HCT116 (cell line): Measurements from ENCODE around the gene PCDH9. TPM values are rescaled to one million over a fixed set of nuclear protein-coding genes. Genes with fewer than 3 reads are reported as not detected.

Source experiments
- ATAC-seq: fragments of 200-7000 bp; cut with Tn5 transposase; 2 replicates; pipeline ENCODE4 v1.9.1; 2020; ENCODE audit warnings: mild to moderate bottlenecking, moderate library complexity
- BruUV-seq: library from RNA; stranded (reverse); fragments of 400-500 nt; replicated peaks from 2 replicates; lab custom pipeline; 2021; lab: Mats Ljungman, UMichigan
- CTCF ChIA-PET: fragments of 300-600 bp; sonication (Branson Sonifier 250); formaldehyde crosslinking; loops from one replicate; lab custom pipeline; 2021; ENCODE audit warnings: antibody characterized with exemption; lab: Charles Lee
- POLR2A ChIA-PET: fragments of 300-600, 350-600 bp; sonication (Branson Sonifier 250); formaldehyde crosslinking; loops from one replicate; lab custom pipeline; 2021; ENCODE audit warnings: antibody characterized with exemption; lab: Charles Lee
- RAD21 ChIA-PET, 2 experiments: fragments of 300-600 bp; sonication (Branson Sonifier 250); formaldehyde crosslinking; loops; one replicate each; lab custom pipeline; 2023; ENCODE audit warnings: low total read pairs in 2 of 2; ENCODE audit not compliant: uncharacterized antibody in 2 of 2, unreplicated experiment in 2 of 2, low non-redundant PET in 1 of 2; lab: Charles Lee
- DNase-seq: peaks from one replicate; pipeline ENCODE4 v3.0.0-alpha.2; 2010; ENCODE audit warnings: low read depth, low spot score
- H2AFZ ChIP-seq: fragments of 200-600 bp; shearing (Covaris generic), sonication (generic); 2 replicates; pipeline ENCODE4 v1.6.1; 2017; ENCODE audit warnings: low read depth, mixed run types, mixed read lengths, antibody characterized with exemption, low read length; ENCODE audit not compliant: poor library complexity, severe bottlenecking
- H3K27ac ChIP-seq: 2 replicates; pipeline ENCODE4 v1.5.1; 2012; ENCODE audit warnings: low read depth, low read length
- H3K27me3 ChIP-seq: fragments of 200-600 bp; sonication (generic); 2 replicates; pipeline ENCODE4 v1.6.1; 2016; ENCODE audit warnings: mixed run types, low read length, mixed read lengths; ENCODE audit not compliant: insufficient read depth
- H3K36me3 ChIP-seq, 2 experiments: fragments of 200-500 bp in 1 of 2; fragments of 200-600 bp in 1 of 2; sonication (Bioruptor generic) in 1 of 2; sonication (generic) in 1 of 2; 2 replicates each; pipeline versions ENCODE4 v1.5.1 to v1.6.1; 2014 to 2016; ENCODE audit warnings: low read length in 2 of 2, inconsistent platforms in 1 of 2, mixed read lengths in 1 of 2, mixed run types in 1 of 2; ENCODE audit not compliant: insufficient read depth in 2 of 2, control insufficient read depth in 1 of 2
- H3K4me1 ChIP-seq, 2 experiments: fragments of 200-600 bp in 1 of 2; sonication (generic) in 1 of 2; 2 replicates each; pipeline versions ENCODE4 v1.5.1 to v1.6.1; 2012 to 2017; ENCODE audit warnings: low read length in 2 of 2, inconsistent platforms in 1 of 2, mild to moderate bottlenecking in 1 of 2, mixed read lengths in 1 of 2, mixed run types in 1 of 2, moderate library complexity in 1 of 2; ENCODE audit not compliant: insufficient read depth in 2 of 2, control insufficient read depth in 1 of 2
- H3K4me2 ChIP-seq: fragments of 200-600 bp; sonication (generic); 2 replicates; pipeline ENCODE4 v1.6.1; 2017; ENCODE audit warnings: mixed run types, low read length, mixed read lengths
- H3K4me3 ChIP-seq, 2 experiments: fragments of 200-600 bp in 1 of 2; sonication (generic) in 1 of 2; replicated peaks in 1 of 2; 2 replicates each; pipeline ENCODE4 v1.5.1; 2011 to 2016; ENCODE audit warnings: low read length in 2 of 2, control low read depth in 1 of 2, low read depth in 1 of 2, mild to moderate bottlenecking in 1 of 2, mixed read lengths in 1 of 2, mixed run types in 1 of 2
- H3K79me2 ChIP-seq: fragments of 200-600 bp; sonication (generic); 2 replicates; pipeline ENCODE4 v1.6.1; 2017; ENCODE audit warnings: mild to moderate bottlenecking, mixed run types, low read length, moderate library complexity, mixed read lengths; ENCODE audit not compliant: insufficient read depth
- H3K9ac ChIP-seq: fragments of 200-600 bp; sonication (generic); 2 replicates; pipeline ENCODE4 v1.6.1; 2016; ENCODE audit warnings: low read length, mixed read lengths
- H3K9me2 ChIP-seq: fragments of 200-600 bp; sonication (generic), shearing (Covaris generic); 2 replicates; pipeline ENCODE4 v1.6.1; 2017; ENCODE audit warnings: mixed run types, mild to moderate bottlenecking, moderate library complexity; ENCODE audit not compliant: insufficient read depth
- H3K9me3 ChIP-seq, 2 experiments: fragments of 200-500 bp in 1 of 2; fragments of 200-600 bp in 1 of 2; sonication (Bioruptor generic) in 1 of 2; sonication (generic) in 1 of 2; 2 replicates each; pipeline ENCODE4 v1.6.1; 2014 to 2017; ENCODE audit warnings: low read length in 2 of 2, mixed read lengths in 2 of 2, inconsistent platforms in 1 of 2, low read depth in 1 of 2, mild to moderate bottlenecking in 1 of 2, mixed run types in 1 of 2, moderate library complexity in 1 of 2; ENCODE audit not compliant: control insufficient read depth in 1 of 2, insufficient read depth in 1 of 2
- H4K20me1 ChIP-seq: fragments of 200-600 bp; sonication (generic), shearing (Covaris generic); 2 replicates; pipeline ENCODE4 v1.6.1; 2017; ENCODE audit warnings: mixed run types, mild to moderate bottlenecking, moderate library complexity; ENCODE audit not compliant: insufficient read depth
- CEBPB ChIP-seq: IDR thresholded peaks from 2 replicates; pipeline ENCODE4 v1.6.1; 2012; ENCODE audit warnings: low read depth
- ELF1 ChIP-seq: IDR thresholded peaks from 2 replicates; pipeline ENCODE4 v1.6.1; 2012; ENCODE audit warnings: low read depth, borderline replicate concordance
- EZH2 ChIP-seq: fragments of 200-600 bp; sonication (generic); IDR thresholded peaks from 2 replicates; pipeline ENCODE4 v1.6.1; 2017; ENCODE audit warnings: antibody characterized with exemption, mixed run types
- EZH2phosphoT487 ChIP-seq: fragments of 200-600 bp; IDR thresholded peaks from 2 replicates; pipeline ENCODE4 v1.6.1; 2018; ENCODE audit warnings: antibody characterized with exemption, borderline replicate concordance
- FOSL1 ChIP-seq: IDR thresholded peaks from 2 replicates; pipeline ENCODE4 v1.6.1; 2012; ENCODE audit warnings: low read depth
- JUND ChIP-seq: IDR thresholded peaks from 2 replicates; pipeline ENCODE4 v1.6.1; 2012
- POLR2A ChIP-seq: IDR thresholded peaks from 2 replicates; pipeline ENCODE4 v1.7.0; 2011; ENCODE audit warnings: borderline replicate concordance; ENCODE audit not compliant: insufficient read depth, insufficient read length; ENCODE audit errors: extremely low read depth
- POLR2AphosphoS5 ChIP-seq: IDR thresholded peaks from 2 replicates; pipeline ENCODE4 v1.6.1; 2011; ENCODE audit warnings: mild to moderate bottlenecking, low read depth, low read length, moderate library complexity
- SIN3A ChIP-seq: IDR thresholded peaks from 2 replicates; pipeline ENCODE4 v1.6.1; 2012; ENCODE audit warnings: low read depth
- SP1 ChIP-seq: IDR thresholded peaks from 2 replicates; pipeline ENCODE4 v1.6.1; 2012; ENCODE audit warnings: low read depth
- YY1 ChIP-seq: IDR thresholded peaks from 2 replicates; pipeline ENCODE4 v1.6.1; 2011; ENCODE audit warnings: low read length, low read depth, moderate library complexity, mild to moderate bottlenecking; ENCODE audit not compliant: insufficient replicate concordance; ENCODE audit errors: extremely low read depth
- ZFX ChIP-seq: fragments of 450-650 bp; IDR thresholded peaks from 2 replicates; pipeline ENCODE4 v1.6.1; 2017
- ZNF274 ChIP-seq: fragments of 200-500 bp; sonication (Bioruptor generic); IDR thresholded peaks from 2 replicates; pipeline ENCODE4 v1.6.1; 2014; ENCODE audit warnings: mild to moderate bottlenecking, low read depth, low read length, inconsistent platforms
- intact Hi-C: fragments of 100-400 bp; cut with micrococcal nuclease; formaldehyde crosslinking; loops from 2 replicates; pipeline ENCODE4 v1.10.0; 2022
- total RNA-seq: library from RNA; stranded (reverse); gene quantifications from one replicate; pipeline ENCODE4 v1.2.1, GENCODE V29; 2021; ENCODE audit not compliant: unreplicated experiment
- TF ChIP-seq, protein P1 (sequence below): IDR thresholded peaks from 2 replicates; pipeline ENCODE4 v1.6.1; 2012
- TF ChIP-seq, protein P2 (sequence below): IDR thresholded peaks from 2 replicates; pipeline ENCODE4 v1.6.1; 2011; ENCODE audit warnings: mild to moderate bottlenecking, low read length, moderate library complexity; ENCODE audit not compliant: insufficient replicate concordance; ENCODE audit errors: extremely low read depth
- TF ChIP-seq, protein P3 (sequence below): IDR thresholded peaks from 2 replicates; pipeline ENCODE4 v1.6.1; 2012

PCDH9 gene
- total RNA-seq, 1 experiment from 2014 or later, result 0.02 TPM

DNA sequence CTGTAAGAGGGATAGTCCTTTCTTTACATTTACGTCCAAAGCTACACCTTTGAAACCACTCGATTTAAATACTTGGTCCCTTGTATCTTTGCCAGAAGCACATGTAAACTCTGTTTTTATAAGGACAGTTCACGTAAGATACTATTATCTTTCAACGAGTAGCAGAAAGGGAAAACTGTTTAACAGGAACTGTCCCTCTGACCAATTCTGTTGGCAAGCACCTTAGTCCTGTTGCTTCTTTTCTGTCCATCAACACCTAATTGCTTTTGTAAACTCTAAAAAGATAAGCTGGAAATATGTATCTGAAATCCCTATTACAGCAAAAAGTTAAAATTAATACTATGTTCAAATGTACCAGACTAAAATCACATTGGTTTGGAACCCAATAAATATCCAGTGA, 37.4 kb downstream of the PCDH9 start (continued):
- TF ChIP-seq YY1, result no peak

DNA sequence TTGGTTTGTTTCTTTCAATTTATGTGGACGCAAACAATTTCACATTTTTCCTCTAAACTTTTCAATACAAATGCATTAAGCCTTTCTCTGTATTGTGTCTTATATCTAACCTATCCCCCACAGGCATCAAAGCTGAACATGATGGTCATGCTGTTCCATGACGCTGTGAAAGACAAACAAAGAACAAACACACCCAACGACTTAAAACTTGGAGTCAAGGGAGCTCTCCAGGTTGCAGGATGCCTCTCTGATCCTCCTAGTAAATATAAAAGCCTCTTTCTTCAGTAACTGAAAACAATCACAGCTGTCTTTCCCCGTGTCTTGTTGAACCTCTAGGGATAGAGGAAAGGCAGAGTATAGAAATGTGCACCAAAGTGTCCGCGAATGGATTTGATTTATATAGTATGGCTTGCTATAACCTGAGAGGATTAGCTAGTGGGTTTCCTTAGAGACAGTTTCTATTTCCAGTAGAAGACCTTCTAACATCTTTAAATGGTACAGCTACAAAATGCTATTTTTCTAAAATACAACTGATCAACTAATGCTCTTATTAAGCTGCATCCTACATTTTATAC, 43.1 kb downstream of the PCDH9 start:
- H3K36me3 ChIP-seq, result no peaks in the 10 kb centered on the region
- no peak overlapping the region for H3K4me3 ChIP-seq
- H3K79me2 ChIP-seq, result no peaks in the 10 kb centered on the region
- no peaks in the 10 kb centered on the region for H4K20me1 ChIP-seq
- TF ChIP-seq EZH2phosphoT487, result no peak
- TF ChIP-seq, protein P1, sequence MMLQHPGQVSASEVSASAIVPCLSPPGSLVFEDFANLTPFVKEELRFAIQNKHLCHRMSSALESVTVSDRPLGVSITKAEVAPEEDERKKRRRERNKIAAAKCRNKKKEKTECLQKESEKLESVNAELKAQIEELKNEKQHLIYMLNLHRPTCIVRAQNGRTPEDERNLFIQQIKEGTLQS, result no peak
- no peak for TF ChIP-seq EZH2
- TF ChIP-seq ZFX, result no peak
- TF ChIP-seq ZNF274, result no peak
- no peak for TF ChIP-seq FOSL1
- TF ChIP-seq CEBPB, result no peak
- no peak for TF ChIP-seq POLR2AphosphoS5
- no peak for TF ChIP-seq ELF1
- TF ChIP-seq POLR2A, result no peak
- TF ChIP-seq SIN3A, result no peak
- TF ChIP-seq, protein P2, sequence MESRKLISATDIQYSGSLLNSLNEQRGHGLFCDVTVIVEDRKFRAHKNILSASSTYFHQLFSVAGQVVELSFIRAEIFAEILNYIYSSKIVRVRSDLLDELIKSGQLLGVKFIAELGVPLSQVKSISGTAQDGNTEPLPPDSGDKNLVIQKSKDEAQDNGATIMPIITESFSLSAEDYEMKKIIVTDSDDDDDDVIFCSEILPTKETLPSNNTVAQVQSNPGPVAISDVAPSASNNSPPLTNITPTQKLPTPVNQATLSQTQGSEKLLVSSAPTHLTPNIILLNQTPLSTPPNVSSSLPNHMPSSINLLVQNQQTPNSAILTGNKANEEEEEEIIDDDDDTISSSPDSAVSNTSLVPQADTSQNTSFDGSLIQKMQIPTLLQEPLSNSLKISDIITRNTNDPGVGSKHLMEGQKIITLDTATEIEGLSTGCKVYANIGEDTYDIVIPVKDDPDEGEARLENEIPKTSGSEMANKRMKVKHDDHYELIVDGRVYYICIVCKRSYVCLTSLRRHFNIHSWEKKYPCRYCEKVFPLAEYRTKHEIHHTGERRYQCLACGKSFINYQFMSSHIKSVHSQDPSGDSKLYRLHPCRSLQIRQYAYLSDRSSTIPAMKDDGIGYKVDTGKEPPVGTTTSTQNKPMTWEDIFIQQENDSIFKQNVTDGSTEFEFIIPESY, result no peak
- TF ChIP-seq JUND, result no peak
- TF ChIP-seq, protein P3, sequence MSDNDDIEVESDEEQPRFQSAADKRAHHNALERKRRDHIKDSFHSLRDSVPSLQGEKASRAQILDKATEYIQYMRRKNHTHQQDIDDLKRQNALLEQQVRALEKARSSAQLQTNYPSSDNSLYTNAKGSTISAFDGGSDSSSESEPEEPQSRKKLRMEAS, result no peak
- TF ChIP-seq SP1, result no peak
- no peak overlapping the region for H3K9ac ChIP-seq
- no peak overlapping the region for H2AFZ ChIP-seq
- no peaks in the 10 kb centered on the region for H3K27me3 ChIP-seq
- H3K27ac ChIP-seq, result no peak overlapping the region
- POLR2A ChIA-PET, result no interaction called here
- no peak overlapping the region for H3K4me2 ChIP-seq
- BruUV-seq, result no TSS peak
- intact Hi-C loops, result no loop called here
- no peaks in the 10 kb centered on the region for H3K4me1 ChIP-seq
- no peaks in the 10 kb centered on the region for H3K9me2 ChIP-seq
- ATAC-seq, result no peak
- CTCF ChIA-PET, result no interaction called here
- RAD21 ChIA-PET, result no interaction called here
- H3K9me3 ChIP-seq, result no peaks in the 10 kb centered on the region
- no peak for DNase-seq
